H1 (cell line): Measurements from ENCODE around the gene MUC22. TPM values are rescaled to one million over a fixed set of nuclear protein-coding genes. Genes with fewer than 3 reads are reported as not detected.
A peak's percentile ranks its signal among the peaks of the same experiment; 100 is the strongest.
"Not testable (repeated sequence)": the region's sequence is repeated elsewhere in the genome, so short reads cannot be mapped to it uniquely, and the experiment has no call there.

ENCODE experiments used
- CTCF ChIA-PET: fragments of 300-600 bp; sonication (Branson Sonifier 250); formaldehyde crosslinking; loops from one replicate; lab custom pipeline; 2021; ENCODE audit not compliant: partially characterized antibody; lab: Charles Lee
- POLR2A ChIA-PET: fragments of 300-600 bp; sonication (Branson Sonifier 250); formaldehyde crosslinking; loops from one replicate; lab custom pipeline; 2021; ENCODE audit warnings: inconsistent platforms; ENCODE audit not compliant: partially characterized antibody; lab: Charles Lee
- DNase-seq, 2 experiments: peaks; one replicate each; pipeline versions ENCODE4 v3.0.0 to v3.0.0-alpha.2; 2010 to 2022; ENCODE audit warnings: low spot score in 2 of 2, low read depth in 1 of 2, mixed read lengths in 1 of 2
- FAIRE-seq: peaks from 2 replicates; lab custom pipeline; 2011; peaks lifted over from hg19 to GRCh38; lab: Jason Lieb, UNC
- H2AFZ ChIP-seq: 2 replicates; pipeline ENCODE4 v1.8.1; 2012; ENCODE audit warnings: low read length, inconsistent platforms
- H2AK5ac ChIP-seq: 2 replicates; pipeline ENCODE4 v1.6.1; 2013; ENCODE audit warnings: low read depth, low read length
- H2BK120ac ChIP-seq: replicated peaks from 2 replicates; pipeline ENCODE3; 2013; ENCODE audit warnings: low read depth, low read length, inconsistent platforms
- H2BK12ac ChIP-seq: 2 replicates; pipeline ENCODE4 v1.6.1; 2013; ENCODE audit warnings: low read depth, low read length
- H2BK15ac ChIP-seq: 2 replicates; pipeline ENCODE4 v1.6.1; 2013; ENCODE audit warnings: low read length
- H2BK20ac ChIP-seq: 2 replicates; pipeline ENCODE4 v1.6.1; 2013; ENCODE audit warnings: low read length
- H2BK5ac ChIP-seq: 2 replicates; pipeline ENCODE4 v1.6.1; 2013; ENCODE audit warnings: low read depth, low read length
- H3K14ac ChIP-seq: 2 replicates; pipeline ENCODE4 v1.6.1; 2013; ENCODE audit warnings: inconsistent platforms; ENCODE audit not compliant: insufficient read length
- H3K18ac ChIP-seq: 2 replicates; pipeline ENCODE4 v1.6.1; 2013; ENCODE audit warnings: low read length; ENCODE audit errors: extremely low read depth
- H3K23ac ChIP-seq: 2 replicates; pipeline ENCODE4 v1.6.1; 2013; ENCODE audit warnings: inconsistent platforms; ENCODE audit not compliant: insufficient read length
- H3K23me2 ChIP-seq: 2 replicates; pipeline ENCODE4 v1.6.1; 2013; ENCODE audit warnings: low read depth, low read length
- H3K27ac ChIP-seq: 2 replicates; pipeline ENCODE4 v1.6.1; 2011; ENCODE audit warnings: low read depth, low read length, inconsistent platforms
- H3K27me3 ChIP-seq, 4 experiments: replicated peaks in 1 of 4; 1 replicate in 1 of 4; 2 replicates in 3 of 4; pipeline versions ENCODE4 v1.6.1 to v1.8.1; 2011 to 2013; ENCODE audit warnings: low read length in 3 of 4, mild to moderate bottlenecking in 3 of 4, inconsistent platforms in 2 of 4, mixed read lengths in 2 of 4, moderate library complexity in 1 of 4; ENCODE audit not compliant: control insufficient read depth in 3 of 4, insufficient read depth in 3 of 4; ENCODE audit errors: extremely low read depth in 1 of 4
- H3K36me3 ChIP-seq, 4 experiments: 2 replicates each; pipeline versions ENCODE4 v1.6.1 to v1.8.1; 2011 to 2013; ENCODE audit warnings: mild to moderate bottlenecking in 4 of 4, low read length in 3 of 4, moderate library complexity in 2 of 4, control low read depth in 1 of 4, inconsistent platforms in 1 of 4; ENCODE audit not compliant: insufficient read depth in 4 of 4, control insufficient read depth in 2 of 4
- H3K4ac ChIP-seq: replicated peaks from 2 replicates; pipeline ENCODE3; 2013; ENCODE audit warnings: low read length, low read depth, mixed read lengths, inconsistent platforms; ENCODE audit not compliant: insufficient read length
- H3K4me1 ChIP-seq, 4 experiments: replicated peaks in 1 of 4; 1 replicate in 1 of 4; 2 replicates in 3 of 4; pipeline versions ENCODE4 v1.6.1 to v1.8.1; 2011 to 2013; ENCODE audit warnings: low read length in 3 of 4, inconsistent platforms in 2 of 4, mixed read lengths in 1 of 4; ENCODE audit not compliant: insufficient read depth in 4 of 4, control insufficient read depth in 3 of 4
- H3K4me2 ChIP-seq, 2 experiments: 2 replicates each; pipeline versions ENCODE4 v1.6.1 to v1.8.1; 2011 to 2013; ENCODE audit warnings: low read depth in 2 of 2, low read length in 2 of 2, control low read depth in 1 of 2, inconsistent platforms in 1 of 2, mild to moderate bottlenecking in 1 of 2; ENCODE audit not compliant: insufficient read depth in 1 of 2
- H3K4me3 ChIP-seq, 4 experiments: fragments of 200-600, 300-600 bp in 1 of 4; sonication (generic), shearing (Covaris generic), sonication (Bioruptor Twin) in 1 of 4; 2 replicates each; pipeline versions ENCODE4 v1.5.1 to v1.8.1; 2011 to 2016; ENCODE audit warnings: low read length in 4 of 4, low read depth in 3 of 4, control low read depth in 2 of 4, inconsistent platforms in 2 of 4, mild to moderate bottlenecking in 2 of 4, mixed read lengths in 1 of 4, moderate library complexity in 1 of 4; ENCODE audit not compliant: insufficient read depth in 2 of 4; ENCODE audit errors: extremely low read depth in 1 of 4
- H3K56ac ChIP-seq: replicated peaks from 2 replicates; pipeline ENCODE3; 2013; ENCODE audit warnings: low read depth, mild to moderate bottlenecking, mixed read lengths, low read length, inconsistent platforms; ENCODE audit not compliant: insufficient read length
- H3K79me1 ChIP-seq: 2 replicates; pipeline ENCODE4 v1.6.1; 2013; ENCODE audit warnings: low read depth, low read length, control low read depth
- H3K79me2 ChIP-seq, 2 experiments: 2 replicates each; pipeline versions ENCODE4 v1.6.1 to v1.8.1; 2012 to 2013; ENCODE audit warnings: low read length in 2 of 2, mild to moderate bottlenecking in 2 of 2, inconsistent platforms in 1 of 2; ENCODE audit not compliant: insufficient read depth in 2 of 2, control insufficient read depth in 1 of 2
- H3K9ac ChIP-seq, 4 experiments: replicated peaks in 1 of 4; 1 replicate in 1 of 4; 2 replicates in 3 of 4; pipeline versions ENCODE4 v1.6.1 to v1.8.1; 2011 to 2013; ENCODE audit warnings: low read depth in 3 of 4, low read length in 3 of 4, control low read depth in 2 of 4, mild to moderate bottlenecking in 2 of 4, moderate library complexity in 2 of 4, inconsistent platforms in 1 of 4; ENCODE audit errors: extremely low read depth in 1 of 4
- H3K9me3 ChIP-seq, 2 experiments: 2 replicates each; pipeline versions ENCODE4 v1.6.1 to v1.8.1; 2012 to 2013; ENCODE audit warnings: mild to moderate bottlenecking in 2 of 2, moderate library complexity in 2 of 2, control low read depth in 1 of 2, inconsistent platforms in 1 of 2, low read depth in 1 of 2, low read length in 1 of 2, mixed read lengths in 1 of 2; ENCODE audit not compliant: insufficient read depth in 2 of 2
- H4K20me1 ChIP-seq, 2 experiments: replicated peaks in 1 of 2; 2 replicates each; pipeline versions ENCODE3 to v1.8.1; 2011 to 2013; ENCODE audit warnings: inconsistent platforms in 2 of 2, low read length in 2 of 2, mild to moderate bottlenecking in 1 of 2; ENCODE audit not compliant: insufficient read depth in 2 of 2, control insufficient read depth in 1 of 2
- H4K5ac ChIP-seq: 2 replicates; pipeline ENCODE4 v1.6.1; 2013; ENCODE audit warnings: low read length, low read depth, mixed read lengths, inconsistent platforms; ENCODE audit not compliant: insufficient read length
- H4K8ac ChIP-seq: 2 replicates; pipeline ENCODE4 v1.8.0; 2013; ENCODE audit warnings: mild to moderate bottlenecking, moderate library complexity, low read length, inconsistent platforms; ENCODE audit not compliant: insufficient read depth; ENCODE audit errors: extremely low read depth
- H4K91ac ChIP-seq: replicated peaks from 2 replicates; pipeline ENCODE3; 2013; ENCODE audit warnings: low read length, mixed read lengths, inconsistent platforms; ENCODE audit not compliant: insufficient read length
- WGBS, 2 experiments: shearing (Covaris generic) in 1 of 2; methylation state at CpG; one replicate each; pipeline versions ENCODE4 v1.1.6 to v1.1.7; 2013 to 2015; ENCODE audit warnings: low lambda C conversion rate in 2 of 2, mixed read lengths in 2 of 2, inconsistent platforms in 1 of 2, low coverage in 1 of 2, missing lambda C conversion rate in 1 of 2; ENCODE audit not compliant: insufficient replicate concordance in 2 of 2, insufficient coverage in 1 of 2, insufficient read length in 1 of 2; ENCODE audit errors: extremely low coverage in 1 of 2, missing lambda C conversion rate in 1 of 2; 5-methylcytosine and 5-hydroxymethylcytosine counted together
- polyA plus RNA-seq, 7 experiments: library from polyadenylated mRNA; depleted of rRNA in 3 of 7; stranded (reverse) in 5 of 7; unstranded in 2 of 7; fragments of >200 nt in 5 of 7; fragments of 200-250 nt in 2 of 7; gene quantifications; 1 replicate in 5 of 7; 2 replicates in 1 of 7; 4 replicates in 1 of 7; pipeline versions ENCODE4 v1.2.1 to v1.2.3, GENCODE V29; 2011 to 2013; ENCODE audit warnings: missing spikeins in 2 of 7, mixed read lengths in 2 of 7
- total RNA-seq: library from RNA; stranded (reverse); fragmentation: NEBNext Ultra II Directional; extraction: Animal tissue kit (Norgen Biotek cat#: 25700); gene quantifications from 2 replicates; pipeline ENCODE4 v1.2.1, GENCODE V29; 2021

Gene MUC22
- total and polyA plus RNA-seq, 2 of the 8 experiments (the other 6 are each of a cell fraction or from before 2014, with no cell fraction given): 0.02 TPM; not detected in 1

DNA sequence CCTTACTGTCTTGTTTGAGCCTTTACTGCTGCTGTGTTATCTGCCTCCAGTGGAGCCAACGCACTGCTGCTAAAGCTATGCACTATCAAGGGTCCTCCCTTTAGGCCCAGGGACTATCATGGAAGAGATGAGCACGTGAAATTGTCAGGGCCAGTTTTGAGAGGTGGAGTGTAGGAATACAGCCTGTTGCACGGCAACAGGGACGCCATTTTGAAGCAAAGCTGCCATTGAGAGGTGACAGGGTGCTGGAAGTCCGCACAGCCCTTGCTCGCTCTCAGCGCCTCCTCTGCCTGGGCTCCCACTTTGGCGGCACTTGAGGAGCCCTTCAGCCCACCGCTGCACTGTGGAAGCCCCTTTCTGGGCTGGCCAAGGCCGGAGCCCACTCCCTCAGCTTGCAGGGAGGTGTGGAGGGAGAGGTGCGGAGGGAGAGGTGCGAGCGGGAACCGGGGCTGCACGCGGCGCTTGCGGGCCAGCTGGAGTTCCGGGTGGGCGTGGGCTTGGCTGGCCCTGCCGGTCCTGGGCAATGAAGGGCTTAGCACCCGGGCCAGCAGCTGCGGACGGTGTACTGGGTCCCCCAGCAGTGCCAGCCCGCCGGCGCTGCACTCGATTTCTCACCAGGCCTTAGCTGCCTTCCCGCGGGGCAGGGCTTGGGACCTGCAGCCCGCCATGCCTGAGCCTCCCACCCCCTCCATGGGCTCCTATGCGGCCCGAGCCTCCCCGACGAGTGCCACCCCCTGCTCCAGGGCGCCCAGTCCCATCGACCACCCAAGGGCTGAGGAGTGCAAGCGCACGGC, 10.0 kb upstream of the MUC22 start:
- H3K9ac ChIP-seq, H3K23me2 ChIP-seq, H4K20me1 ChIP-seq, H3K4me2 ChIP-seq, H3K79me2 ChIP-seq, H3K4me3 ChIP-seq, H2BK20ac ChIP-seq, H3K27me3 ChIP-seq, H2BK15ac ChIP-seq, H3K56ac ChIP-seq, H2BK120ac ChIP-seq, DNase-seq, H3K4me1 ChIP-seq, H3K23ac ChIP-seq, H3K18ac ChIP-seq, H3K79me1 ChIP-seq, H3K27ac ChIP-seq, H3K9me3 ChIP-seq, H3K36me3 ChIP-seq, H3K4ac ChIP-seq, H2BK12ac ChIP-seq, H2AK5ac ChIP-seq, H2BK5ac ChIP-seq, H4K5ac ChIP-seq, H3K14ac ChIP-seq, FAIRE-seq: not testable (repeated sequence)
- peak overlapping the region; percentile 24; the same call in 1 of the 2 replicates for H2AFZ ChIP-seq
- POLR2A ChIA-PET: interaction anchor here (0.7 kb wide), 1 partner anchor 97 kb away, joined by 3 read pairs; no protein-coding TSS in a partner anchor
- H4K91ac ChIP-seq: peak overlapping the region; percentile 19
- H4K8ac ChIP-seq: peak overlapping the region; percentile 89; the same call in 1 of the 2 replicates
- CTCF ChIA-PET: interaction anchor here (0.6 to 1.6 kb wide), 9 partner anchors 8 to 73 kb away, joined by 3 to 5 read pairs (median 3); partner anchors contain the start of gene MUC21
- 85% methylated on average over 7 of the region's 39 CpGs; no CpG with 5 or more reads in 1 of the 2 experiments for WGBS, 2 experiments
